SHP77 treated with DMSO at 0.1 percent for 48 hours (cell line): ENCODE results near the gene YBX1.
"Not testable (repeated sequence)": the region's sequence is repeated elsewhere in the genome, so short reads cannot be mapped to it uniquely, and the experiment has no call there.

Source experiments
- DNase-seq: peaks from one replicate; lab custom pipeline; 2025; lab: John Stamatoyannopoulos, UW

Gene YBX1

DNA sequence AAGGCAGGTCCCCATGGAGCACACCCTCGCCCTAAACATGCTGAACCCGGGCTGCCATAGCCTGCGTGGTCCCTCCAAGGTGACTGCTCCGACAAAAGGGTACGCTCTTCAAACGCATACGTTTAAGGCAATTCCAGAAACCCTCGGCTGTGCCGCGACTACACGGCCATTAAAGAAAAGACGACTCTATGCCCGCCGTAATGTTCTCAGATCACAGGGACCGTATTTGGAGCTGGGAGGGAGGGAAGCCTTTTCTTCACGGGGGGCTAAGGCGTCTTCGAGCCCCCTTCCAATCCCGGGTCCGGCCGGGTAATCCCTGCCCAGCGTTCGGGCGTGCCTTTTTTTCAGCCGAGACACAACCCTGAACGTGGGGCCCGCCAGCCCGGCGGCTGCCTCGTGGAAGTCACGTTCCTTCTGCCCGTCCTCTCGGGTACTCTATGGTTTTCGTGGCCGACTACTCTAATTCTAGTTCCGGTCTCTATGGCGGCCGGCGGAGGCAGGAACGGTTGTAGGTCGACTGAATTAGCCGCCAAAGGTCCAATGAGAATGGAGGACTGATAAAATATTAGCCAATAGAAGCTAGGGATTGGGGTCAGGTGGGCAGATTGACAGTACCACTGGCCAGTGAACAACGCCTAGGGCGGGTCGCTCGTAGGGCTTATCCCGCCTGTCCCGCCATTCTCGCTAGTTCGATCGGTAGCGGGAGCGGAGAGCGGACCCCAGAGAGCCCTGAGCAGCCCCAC lies at the start of gene YBX1:
YBX1 (plus strand) TSS at position 678 of the 743 bp plus-strand sequence. CDS start 148 bp downstream, outside the sequence.
- peak; percentile 95 for DNase-seq

DNA sequence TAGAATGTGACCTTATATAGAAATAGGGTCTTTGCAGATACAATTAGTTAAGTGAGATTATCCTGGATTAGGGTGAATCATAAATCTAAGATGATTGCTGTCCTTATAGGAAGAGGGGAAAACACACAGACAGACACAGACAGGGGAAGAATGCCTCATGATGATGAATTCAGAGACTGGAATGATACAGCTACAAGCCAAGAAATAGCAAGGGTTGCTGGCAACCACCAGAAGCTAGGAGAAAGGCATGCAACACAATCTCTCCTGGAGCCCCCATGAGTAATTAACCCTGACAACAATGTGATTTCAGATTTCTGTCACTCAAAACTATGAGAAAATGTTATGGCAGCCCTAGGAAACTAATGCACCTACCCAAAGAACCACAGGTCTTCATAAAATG lies 43.1 kb upstream of the YBX1 start:
- DNase-seq: no peak

DNA sequence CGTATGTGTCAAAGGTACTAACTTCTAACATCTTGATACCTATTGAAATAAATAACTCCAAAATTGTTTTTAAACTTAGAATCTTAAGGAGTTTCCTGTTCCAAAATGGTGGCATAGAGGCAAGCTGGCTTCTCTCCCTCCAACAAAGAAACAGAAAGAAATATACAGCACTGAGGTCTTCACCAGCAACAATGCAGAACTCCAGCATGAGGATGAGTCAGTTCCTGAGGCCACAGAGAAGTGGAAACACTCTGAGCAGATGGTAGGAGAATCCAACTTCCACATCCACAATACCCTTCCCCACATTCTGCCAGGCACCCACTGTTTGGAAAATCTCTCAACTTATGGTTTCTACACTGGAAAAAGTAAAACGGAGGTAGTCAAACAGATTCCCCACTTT lies 36.2 kb upstream of the YBX1 start:
- DNase-seq: no peak

DNA sequence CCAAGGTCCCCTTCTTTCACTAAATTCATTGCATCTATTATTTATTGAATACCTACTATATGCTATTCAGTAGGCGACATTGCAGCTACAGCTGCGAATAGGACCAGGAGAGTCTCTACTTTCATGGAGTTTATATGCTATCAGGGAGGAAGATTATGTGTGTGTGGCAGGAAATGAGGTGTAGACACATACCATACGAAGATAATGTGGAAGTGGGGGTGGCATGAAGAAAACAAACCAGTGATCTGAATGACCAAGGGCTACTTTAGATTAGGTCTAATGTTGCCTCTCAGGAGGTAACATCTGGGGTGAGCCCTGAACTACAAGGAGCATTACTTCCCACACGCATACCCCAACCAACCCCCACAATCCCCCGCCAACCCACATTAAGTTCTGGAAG lies 25.0 kb upstream of the YBX1 start:
- DNase-seq: no peak

DNA sequence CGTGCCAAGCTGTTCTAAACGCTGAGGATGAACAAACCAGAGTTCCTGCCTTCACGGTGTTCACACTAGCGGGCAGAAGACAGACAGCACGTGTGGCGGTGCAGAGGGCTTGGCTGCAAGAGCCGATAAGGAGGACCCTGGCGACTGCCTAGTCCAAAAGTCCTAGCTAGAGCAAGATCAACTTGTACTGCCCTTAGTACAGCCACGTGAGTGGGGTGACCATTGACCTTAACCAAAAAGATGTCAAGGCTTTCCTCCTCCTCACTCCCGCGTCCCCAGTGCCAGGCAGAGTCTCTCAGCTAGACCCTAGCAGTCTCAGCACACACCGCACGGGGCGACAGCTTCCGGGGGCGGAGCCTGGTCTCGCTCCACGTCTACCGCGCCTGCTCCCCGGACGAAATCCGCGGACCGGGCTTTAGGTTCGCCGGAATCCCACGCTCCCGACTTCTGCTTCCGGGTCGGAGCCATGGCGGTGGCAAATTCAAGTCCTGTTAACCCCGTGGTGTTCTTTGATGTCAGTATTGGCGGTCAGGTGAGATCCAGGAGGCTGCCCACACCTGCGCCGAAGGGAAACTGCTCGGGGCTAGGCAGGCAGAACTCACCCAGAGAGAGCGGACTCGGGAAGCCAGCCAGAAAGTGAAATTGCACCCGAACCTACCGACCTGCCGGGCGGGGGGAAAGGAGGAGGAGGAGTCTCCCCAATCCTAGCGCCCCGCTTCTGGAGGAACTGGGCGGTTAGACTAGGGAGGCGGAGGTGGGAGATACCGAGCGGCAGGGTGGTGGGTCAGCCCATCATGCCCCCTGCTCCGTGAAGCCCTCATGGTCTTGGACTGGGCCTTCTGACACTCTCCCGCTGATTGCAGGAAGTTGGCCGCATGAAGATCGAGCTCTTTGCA lies 24.0 kb upstream of the YBX1 start, which contains the start of gene PPIH:
PPIH (plus strand) TSS at position 443 of the 896 bp plus-strand sequence; CDS start at position 467, 24 bp downstream.
- peak; percentile 83 for DNase-seq

GRCh38 chr1:42658877-42659337 lies 23.3 kb upstream of the YBX1 start:
- no peak for DNase-seq

DNA sequence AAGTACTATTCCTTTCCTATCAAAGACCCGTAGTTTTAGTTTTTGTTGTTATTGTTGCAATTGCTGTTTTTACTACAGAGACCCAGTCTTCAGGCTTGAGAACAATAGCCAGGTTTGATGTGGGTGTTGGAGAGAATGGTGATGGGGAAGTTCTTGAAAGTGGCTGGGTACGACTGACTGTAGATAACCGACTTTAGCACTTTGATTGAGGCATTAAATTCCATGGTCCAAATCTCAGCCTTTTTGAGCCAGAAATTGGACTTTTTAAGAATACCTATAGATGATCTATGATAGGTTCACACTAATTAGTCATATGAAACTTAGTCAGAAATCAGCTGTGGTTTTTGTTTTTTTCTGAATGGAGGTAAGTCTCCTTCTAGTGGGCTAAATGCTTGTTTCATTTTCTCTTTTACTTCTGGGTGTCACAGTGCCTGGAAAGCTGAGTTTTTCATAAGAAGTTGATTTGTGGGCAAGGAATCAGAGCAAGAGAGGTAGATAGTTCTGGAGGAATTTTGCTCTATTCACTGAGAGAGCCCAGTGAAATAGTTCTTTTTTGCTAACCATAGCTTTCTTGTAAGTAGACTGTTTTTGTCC lies 21.2 kb upstream of the YBX1 start:
- no peak for DNase-seq

DNA sequence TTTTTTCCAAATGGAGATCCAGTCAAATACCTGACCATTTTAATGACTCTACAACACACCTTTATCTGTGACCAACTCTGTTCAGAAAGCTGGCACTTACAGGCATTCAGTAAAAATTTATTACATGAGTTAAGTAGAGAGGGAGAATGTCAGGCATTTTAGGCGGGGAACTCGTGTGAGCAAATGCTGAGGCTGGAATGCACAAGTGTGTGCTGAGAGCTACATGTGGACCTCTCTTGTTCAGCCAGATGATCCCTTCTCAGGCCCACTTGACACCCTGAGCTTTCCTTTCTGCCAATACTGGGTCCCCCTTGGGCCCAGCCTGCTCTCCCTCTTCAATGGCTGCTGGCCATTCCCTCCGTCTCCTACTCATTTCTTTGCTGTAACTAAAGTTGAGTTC lies 12.3 kb upstream of the YBX1 start:
- DNase-seq: no peak

DNA sequence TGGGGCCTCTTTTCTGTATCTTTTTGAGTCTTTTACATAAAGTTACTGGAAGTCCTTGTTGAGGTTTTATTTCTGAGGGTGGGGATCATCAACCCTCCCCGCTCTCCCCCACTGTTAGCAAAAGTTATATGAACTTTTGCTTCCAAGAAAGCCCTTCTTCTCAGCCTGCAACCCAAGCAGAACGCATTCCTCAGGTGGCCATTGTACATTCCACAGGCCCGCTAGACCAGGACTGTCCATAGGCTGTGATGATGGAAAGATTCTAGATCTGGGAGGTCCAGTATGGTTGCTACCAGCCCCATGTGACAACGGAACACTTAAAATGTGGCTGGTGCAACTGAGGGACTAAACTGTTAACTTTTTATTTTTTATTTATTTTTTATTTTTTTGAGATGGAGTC lies 11.8 kb upstream of the YBX1 start:
- DNase-seq: no peak

DNA sequence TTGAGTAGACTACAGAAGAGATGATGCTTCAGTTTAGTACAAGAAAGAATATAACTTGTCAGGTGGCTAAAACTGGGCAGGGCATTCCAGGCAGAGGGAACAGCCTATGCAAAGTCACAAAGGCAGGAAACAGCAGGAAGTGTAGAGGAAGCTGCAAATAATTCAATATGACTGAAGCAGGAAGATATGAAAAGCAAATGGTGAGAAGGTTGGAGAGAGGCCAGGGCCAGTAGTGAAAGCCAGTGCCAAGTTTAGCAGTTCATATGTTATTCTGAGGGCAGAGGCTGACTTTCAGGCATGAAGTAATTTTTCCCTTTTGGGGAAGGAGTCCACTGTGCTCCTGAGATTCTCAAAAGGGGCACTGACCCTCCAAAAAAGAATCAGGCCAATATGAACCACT lies 8.0 kb upstream of the YBX1 start:
- DNase-seq: no peak

- DNase-seq: no peak
Observed at GRCh38 chr1:42674682-42675081, 7.5 kb upstream of the YBX1 start.

DNA sequence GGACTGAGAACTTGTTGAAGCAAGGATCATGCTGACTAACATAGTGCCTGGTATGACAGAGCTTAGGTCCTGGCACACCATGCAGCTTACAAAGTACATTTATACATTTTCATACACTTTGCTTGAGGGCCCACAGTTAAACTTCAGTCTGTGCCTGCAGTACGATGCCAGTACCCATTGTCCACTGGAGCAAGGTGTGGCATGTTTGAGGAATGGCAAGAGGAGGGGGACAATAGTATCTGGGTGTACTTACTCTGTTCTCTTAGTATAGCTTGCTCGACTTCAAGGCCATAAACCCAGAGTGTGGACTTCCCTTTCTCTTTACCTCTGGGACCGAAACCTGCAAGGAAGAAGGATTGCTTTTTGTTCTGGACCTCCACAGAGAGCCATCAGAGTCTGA lies 6.8 kb upstream of the YBX1 start:
- DNase-seq: no peak

DNA sequence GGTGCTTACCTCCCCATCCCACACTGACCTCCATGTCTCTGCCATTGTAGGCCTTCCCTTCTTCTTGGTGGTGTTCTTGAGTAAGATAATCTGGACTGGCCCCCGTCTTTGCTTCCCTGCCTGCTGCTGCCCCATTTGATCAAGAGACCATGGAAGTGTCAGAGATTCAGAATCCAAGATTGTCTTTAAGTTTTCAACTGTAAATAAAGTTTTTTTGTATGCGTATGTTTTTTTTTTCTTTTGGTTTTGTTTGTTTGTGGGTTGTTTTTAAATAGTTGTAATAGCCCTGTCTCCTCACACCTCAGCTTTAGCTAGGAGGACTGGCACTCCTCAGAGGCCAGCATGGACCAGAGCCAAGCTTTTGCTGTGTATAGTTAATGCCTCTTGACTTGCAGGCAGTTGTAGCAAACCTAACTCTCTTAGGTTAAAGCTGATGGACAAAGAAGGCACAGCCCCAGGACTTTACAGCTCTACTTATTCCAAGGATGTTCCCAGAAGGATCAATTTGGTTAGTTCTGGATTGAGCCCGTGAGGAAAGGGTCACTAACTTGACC lies 5.6 kb upstream of the YBX1 start:
- DNase-seq: no peak

GRCh38 chr1:42679364-42679983 lies 2.7 kb upstream of the YBX1 start:
- no peak for DNase-seq

DNA sequence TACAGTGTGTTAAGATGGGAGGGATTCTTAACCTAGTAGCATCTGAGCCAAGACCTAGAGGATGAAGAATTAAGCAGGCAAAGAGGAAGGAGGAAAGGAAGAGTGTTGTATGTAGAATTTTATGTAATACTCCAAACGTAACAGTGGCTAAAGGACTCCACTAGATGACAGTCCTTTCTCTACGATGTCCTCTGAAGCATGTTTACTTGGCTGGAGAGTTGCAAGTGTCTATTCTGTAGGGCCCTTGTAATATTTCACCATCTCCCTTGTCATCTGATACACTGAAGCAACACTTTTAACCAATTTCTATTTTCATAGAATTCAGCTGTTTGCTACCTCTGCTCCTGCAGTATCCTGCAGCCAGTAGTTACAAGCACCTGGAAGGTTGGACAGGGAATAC lies 2.2 kb upstream of the YBX1 start:
- no peak for DNase-seq

DNA sequence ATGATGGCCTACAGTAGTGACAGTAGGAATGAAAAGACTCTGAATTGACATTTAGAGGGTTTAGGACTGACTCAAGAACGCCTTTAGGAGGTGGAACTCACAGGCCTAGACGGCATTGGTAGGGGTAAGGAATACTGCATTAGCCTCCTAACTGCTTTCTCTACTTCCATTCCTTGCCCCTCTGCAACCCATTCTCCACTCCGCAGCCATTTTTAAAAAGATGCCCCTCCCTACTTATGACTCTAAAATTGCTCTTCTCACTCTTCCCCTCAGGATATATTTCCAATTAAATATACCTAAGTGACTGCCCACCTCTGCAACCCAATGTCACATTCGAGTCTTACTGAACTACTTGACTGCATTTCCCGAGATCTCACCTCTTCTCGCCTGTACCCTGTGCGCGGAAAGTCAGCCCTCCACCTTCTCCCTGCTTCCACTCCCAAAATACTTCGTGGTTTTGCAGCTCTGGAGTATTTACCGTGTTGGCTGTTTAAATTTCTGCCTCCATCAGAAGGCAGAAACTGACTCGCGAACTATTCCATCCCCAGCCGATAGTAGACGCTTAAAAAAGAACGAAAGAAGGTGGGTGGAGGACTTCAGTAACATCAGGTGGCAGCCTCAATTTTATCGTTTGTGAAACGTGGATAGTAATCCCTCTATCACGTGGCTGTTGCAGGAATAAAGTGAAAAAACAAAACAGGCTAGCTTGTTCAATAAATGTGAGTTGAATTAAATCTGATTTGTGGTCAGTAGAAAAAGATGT lies 1.1 kb upstream of the YBX1 start:
- no peak for DNase-seq

DNA sequence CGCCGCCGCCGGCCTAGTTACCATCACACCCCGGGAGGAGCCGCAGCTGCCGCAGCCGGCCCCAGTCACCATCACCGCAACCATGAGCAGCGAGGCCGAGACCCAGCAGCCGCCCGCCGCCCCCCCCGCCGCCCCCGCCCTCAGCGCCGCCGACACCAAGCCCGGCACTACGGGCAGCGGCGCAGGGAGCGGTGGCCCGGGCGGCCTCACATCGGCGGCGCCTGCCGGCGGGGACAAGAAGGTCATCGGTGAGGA lies 193 bp downstream of the YBX1 start:
- not testable (repeated sequence) for DNase-seq

GRCh38 chr1:42682739-42683531 lies 717 bp downstream of the YBX1 start:
- no peak for DNase-seq

DNA sequence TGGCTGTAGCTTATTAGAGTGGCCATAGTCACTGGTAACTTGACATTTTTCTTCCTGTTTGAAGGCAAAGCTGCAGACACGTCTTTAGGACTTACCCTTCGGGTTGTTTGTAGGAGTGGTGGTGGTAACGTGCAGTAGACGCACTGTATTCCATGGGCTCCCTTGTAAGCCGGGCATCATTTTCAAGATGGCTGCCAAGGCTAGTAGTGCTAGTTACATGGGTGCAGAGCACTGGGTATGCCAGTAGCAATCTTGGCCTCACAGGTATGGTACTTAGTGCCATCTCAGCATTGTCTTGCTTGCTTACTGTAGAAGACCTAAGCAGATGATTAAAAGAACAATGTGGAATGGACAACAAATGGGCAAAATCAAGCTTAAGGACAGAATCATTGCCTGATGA lies 1.9 kb downstream of the YBX1 start:
- no peak for DNase-seq

DNA sequence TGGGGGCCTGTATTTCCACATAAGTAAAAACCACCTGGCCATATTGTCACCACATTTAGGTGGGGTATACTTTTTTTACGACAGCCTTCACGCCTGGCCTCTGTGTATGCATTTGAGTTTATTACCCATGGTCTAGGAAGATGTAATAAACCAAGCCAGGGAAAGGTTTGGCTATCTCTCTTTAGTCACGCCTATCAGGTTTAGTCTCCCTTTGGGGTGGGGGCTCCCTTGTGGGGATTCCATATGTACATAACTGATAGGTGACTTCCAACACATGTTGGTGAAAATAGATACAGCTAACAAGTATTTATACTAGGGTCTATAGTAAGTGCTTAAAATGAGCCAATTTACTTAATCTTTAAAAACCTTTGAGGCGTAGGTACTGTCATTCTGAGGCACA lies 4.2 kb downstream of the YBX1 start:
- no peak for DNase-seq

DNA sequence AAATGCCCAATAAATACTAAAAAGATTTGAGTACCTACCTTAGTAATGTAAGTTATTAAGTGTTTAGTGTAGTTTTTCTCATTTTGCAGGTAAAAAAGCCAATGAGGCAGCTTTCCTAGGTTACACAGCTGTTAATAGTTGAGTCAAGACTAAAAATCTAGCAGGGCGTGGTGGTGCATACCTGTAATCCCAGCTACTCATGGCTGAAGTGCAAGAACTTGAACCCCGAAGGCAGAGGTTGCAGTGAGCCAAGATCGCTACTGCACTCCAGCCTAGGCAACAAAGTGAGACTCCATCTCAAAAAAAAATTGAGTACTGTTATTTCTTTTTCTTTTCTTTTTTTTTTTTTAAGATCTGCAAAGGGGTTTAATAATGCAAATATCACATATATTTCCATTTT lies 7.7 kb downstream of the YBX1 start:
- no peak for DNase-seq
